ENCODE data around the gene SLC22A23. TPM values are rescaled to one million over a fixed set of nuclear protein-coding genes. Genes with fewer than 3 reads are reported as not detected.

Gene SLC22A23
- total RNA-seq, 1 experiment from 2014 or later = 38.2 TPM

DNA sequence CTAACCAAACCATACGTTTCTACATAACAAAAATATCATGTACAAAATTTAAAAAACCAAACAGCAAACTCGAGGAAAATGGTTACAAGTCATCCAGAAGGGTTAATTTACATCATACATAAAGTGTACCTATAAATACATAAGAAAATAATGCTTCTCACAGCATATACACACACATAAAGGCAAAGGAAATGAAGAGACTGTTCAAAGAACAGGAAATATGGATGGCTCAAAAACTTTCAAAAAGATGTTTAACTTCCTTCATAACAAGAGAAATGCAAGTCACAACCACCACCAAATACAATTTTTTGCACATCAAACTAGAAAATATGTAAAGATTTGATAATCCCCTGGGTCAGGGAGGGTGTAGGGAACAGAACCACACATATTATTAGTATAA lies 7.5 kb downstream of the SLC22A23 start:
- Mint-ChIP-seq H3K4me1 (peaks cover 36% of the 10 kb centered on the region), H3K27me3 (ENCODE audit: low read depth) (no peaks in the 10 kb centered on the region), H3K27ac (no peak overlapping the region), H3K36me3 (peaks cover 27% of the 10 kb centered on the region), H3K9me3 (peaks cover 7% of the 10 kb centered on the region), H3K4me3 (no peak overlapping the region)
- ChIA-PET CTCF (interaction anchor here (1.2 to 1.3 kb wide), 2 partner anchors 7 to 34 kb away, joined by 3 to 6 read pairs; partner anchors contain the start of gene SLC22A23), POLR2A (no interaction called here)
- no peak for ATAC-seq
- no peak for DNase-seq (ENCODE audit: low spot score)
- TF ChIP-seq, protein P1, sequence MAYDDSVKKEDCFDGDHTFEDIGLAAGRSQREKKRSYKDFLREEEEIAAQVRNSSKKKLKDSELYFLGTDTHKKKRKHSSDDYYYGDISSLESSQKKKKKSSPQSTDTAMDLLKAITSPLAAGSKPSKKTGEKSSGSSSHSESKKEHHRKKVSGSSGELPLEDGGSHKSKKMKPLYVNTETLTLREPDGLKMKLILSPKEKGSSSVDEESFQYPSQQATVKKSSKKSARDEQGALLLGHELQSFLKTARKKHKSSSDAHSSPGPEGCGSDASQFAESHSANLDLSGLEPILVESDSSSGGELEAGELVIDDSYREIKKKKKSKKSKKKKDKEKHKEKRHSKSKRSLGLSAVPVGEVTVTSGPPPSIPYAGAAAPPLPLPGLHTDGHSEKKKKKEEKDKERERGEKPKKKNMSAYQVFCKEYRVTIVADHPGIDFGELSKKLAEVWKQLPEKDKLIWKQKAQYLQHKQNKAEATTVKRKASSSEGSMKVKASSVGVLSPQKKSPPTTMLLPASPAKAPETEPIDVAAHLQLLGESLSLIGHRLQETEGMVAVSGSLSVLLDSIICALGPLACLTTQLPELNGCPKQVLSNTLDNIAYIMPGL (CRISPR knock-in tag; IDR thresholded peaks at IDR 0.05) = no peak
- TF ChIP-seq ZBTB21 (CRISPR knock-in tag; IDR thresholded peaks at IDR 0.05; ENCODE audit: borderline replicate concordance) (no peak), ZNF232 (CRISPR knock-in tag; IDR thresholded peaks at IDR 0.05) (no peak), ZNF219 (CRISPR knock-in tag; IDR thresholded peaks at IDR 0.05; ENCODE audit: borderline replicate concordance) (no peak), ZNF416 (CRISPR knock-in tag; IDR thresholded peaks at IDR 0.05) (no peak), NR3C1 (CRISPR knock-in tag; conservative IDR thresholded peaks at IDR 0.05; ENCODE audit: low read depth) (no peak)
- TF ChIP-seq, protein P2, sequence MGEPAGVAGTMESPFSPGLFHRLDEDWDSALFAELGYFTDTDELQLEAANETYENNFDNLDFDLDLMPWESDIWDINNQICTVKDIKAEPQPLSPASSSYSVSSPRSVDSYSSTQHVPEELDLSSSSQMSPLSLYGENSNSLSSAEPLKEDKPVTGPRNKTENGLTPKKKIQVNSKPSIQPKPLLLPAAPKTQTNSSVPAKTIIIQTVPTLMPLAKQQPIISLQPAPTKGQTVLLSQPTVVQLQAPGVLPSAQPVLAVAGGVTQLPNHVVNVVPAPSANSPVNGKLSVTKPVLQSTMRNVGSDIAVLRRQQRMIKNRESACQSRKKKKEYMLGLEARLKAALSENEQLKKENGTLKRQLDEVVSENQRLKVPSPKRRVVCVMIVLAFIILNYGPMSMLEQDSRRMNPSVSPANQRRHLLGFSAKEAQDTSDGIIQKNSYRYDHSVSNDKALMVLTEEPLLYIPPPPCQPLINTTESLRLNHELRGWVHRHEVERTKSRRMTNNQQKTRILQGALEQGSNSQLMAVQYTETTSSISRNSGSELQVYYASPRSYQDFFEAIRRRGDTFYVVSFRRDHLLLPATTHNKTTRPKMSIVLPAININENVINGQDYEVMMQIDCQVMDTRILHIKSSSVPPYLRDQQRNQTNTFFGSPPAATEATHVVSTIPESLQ (CRISPR knock-in tag; IDR thresholded peaks at IDR 0.05) = no peak
- TF ChIP-seq, protein P3, sequence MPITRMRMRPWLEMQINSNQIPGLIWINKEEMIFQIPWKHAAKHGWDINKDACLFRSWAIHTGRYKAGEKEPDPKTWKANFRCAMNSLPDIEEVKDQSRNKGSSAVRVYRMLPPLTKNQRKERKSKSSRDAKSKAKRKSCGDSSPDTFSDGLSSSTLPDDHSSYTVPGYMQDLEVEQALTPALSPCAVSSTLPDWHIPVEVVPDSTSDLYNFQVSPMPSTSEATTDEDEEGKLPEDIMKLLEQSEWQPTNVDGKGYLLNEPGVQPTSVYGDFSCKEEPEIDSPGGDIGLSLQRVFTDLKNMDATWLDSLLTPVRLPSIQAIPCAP (CRISPR knock-in tag; IDR thresholded peaks at IDR 0.05) = no peak
- TF ChIP-seq, protein P4, sequence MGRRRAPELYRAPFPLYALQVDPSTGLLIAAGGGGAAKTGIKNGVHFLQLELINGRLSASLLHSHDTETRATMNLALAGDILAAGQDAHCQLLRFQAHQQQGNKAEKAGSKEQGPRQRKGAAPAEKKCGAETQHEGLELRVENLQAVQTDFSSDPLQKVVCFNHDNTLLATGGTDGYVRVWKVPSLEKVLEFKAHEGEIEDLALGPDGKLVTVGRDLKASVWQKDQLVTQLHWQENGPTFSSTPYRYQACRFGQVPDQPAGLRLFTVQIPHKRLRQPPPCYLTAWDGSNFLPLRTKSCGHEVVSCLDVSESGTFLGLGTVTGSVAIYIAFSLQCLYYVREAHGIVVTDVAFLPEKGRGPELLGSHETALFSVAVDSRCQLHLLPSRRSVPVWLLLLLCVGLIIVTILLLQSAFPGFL (CRISPR knock-in tag; IDR thresholded peaks at IDR 0.05; ENCODE audit: borderline replicate concordance) = no peak
- TF ChIP-seq, protein P5, sequence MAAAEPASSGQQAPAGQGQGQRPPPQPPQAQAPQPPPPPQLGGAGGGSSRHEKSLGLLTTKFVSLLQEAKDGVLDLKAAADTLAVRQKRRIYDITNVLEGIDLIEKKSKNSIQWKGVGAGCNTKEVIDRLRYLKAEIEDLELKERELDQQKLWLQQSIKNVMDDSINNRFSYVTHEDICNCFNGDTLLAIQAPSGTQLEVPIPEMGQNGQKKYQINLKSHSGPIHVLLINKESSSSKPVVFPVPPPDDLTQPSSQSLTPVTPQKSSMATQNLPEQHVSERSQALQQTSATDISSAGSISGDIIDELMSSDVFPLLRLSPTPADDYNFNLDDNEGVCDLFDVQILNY (CRISPR knock-in tag; IDR thresholded peaks at IDR 0.05) = no peak

DNA sequence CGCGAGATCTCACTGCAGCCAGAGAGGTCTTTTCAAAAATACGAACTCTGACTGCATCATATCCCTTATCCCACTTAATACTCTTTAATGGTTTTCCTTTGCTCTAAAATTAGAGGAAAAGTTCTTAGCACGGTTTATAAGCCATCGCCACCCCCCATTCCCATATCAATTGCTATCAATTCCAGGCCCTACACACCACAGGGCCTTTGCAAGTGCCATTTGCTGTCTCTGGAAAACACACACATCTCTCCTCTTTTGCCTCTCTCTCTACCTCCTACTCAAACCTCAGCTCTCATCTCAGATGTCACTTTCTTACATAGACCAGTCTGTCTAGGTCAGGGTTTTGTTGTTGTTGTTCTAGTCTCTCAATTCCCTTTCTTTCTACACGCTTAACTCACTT lies 9.8 kb downstream of the SLC22A23 start:
- ATAC-seq = no peak
- CTCF ChIA-PET = interaction anchor here (0.7 kb wide), 1 partner anchor 32 kb away, joined by 3 read pairs; no protein-coding TSS in a partner anchor
- Mint-ChIP-seq H3K36me3 (peaks cover 27% of the 10 kb centered on the region), H3K27ac (peak overlapping the region; percentile 20; the same call in 1 of the 2 replicates), H3K4me3 (no peak overlapping the region), H3K9me3 (peaks cover 7% of the 10 kb centered on the region), H3K4me1 (peaks cover 52% of the 10 kb centered on the region), H3K27me3 (ENCODE audit: low read depth) (no peaks in the 10 kb centered on the region)
- TF ChIP-seq, protein P5 (CRISPR knock-in tag; IDR thresholded peaks at IDR 0.05) = no peak
- TF ChIP-seq NR1H2 (CRISPR knock-in tag; IDR thresholded peaks at IDR 0.05) (no peak), FOXP1 (CRISPR knock-in tag; IDR thresholded peaks at IDR 0.05; ENCODE audit: borderline replicate concordance) (no peak), GRHL2 (CRISPR knock-in tag; IDR thresholded peaks at IDR 0.05; ENCODE audit: insufficient replicate concordance, severe bottlenecking) (no peak), NR3C1 (CRISPR knock-in tag; conservative IDR thresholded peaks at IDR 0.05; ENCODE audit: low read depth) (no peak), TEAD1 (CRISPR knock-in tag; IDR thresholded peaks at IDR 0.05) (no peak), SOX15 (CRISPR knock-in tag; IDR thresholded peaks at IDR 0.05) (no peak), ZNF423 (CRISPR knock-in tag; IDR thresholded peaks at IDR 0.05) (no peak), TCF7 (CRISPR knock-in tag; IDR thresholded peaks at IDR 0.05; ENCODE audit: low read depth) (no peak), MYBL2 (CRISPR knock-in tag; IDR thresholded peaks at IDR 0.05) (no peak)
- TF ChIP-seq, protein P3 (CRISPR knock-in tag; IDR thresholded peaks at IDR 0.05) = no peak
- POLR2A ChIA-PET = interaction anchor here (0.6 kb wide), 1 partner anchor 287 kb away, joined by 3 read pairs; no protein-coding TSS in a partner anchor
- DNase-seq (ENCODE audit: low spot score) = no peak
